AG10803 (cell line): Measurements from ENCODE around the gene CLIP1.
"Not testable (repeated sequence)": the region's sequence is repeated elsewhere in the genome, so short reads cannot be mapped to it uniquely, and the experiment has no call there.

ENCODE experiments used
- DNase-seq: peaks from one replicate; pipeline ENCODE4 v3.0.0; 2010; ENCODE audit warnings: low read depth
- H3K4me3 ChIP-seq: 2 replicates; pipeline ENCODE4 v1.5.1; 2011; ENCODE audit warnings: mild to moderate bottlenecking, low read length, control low read depth
- TF ChIP-seq, protein P1 (sequence below): conservative IDR thresholded peaks from 2 replicates; pipeline ENCODE4 v1.5.1; 2011; ENCODE audit warnings: mild to moderate bottlenecking, low read length, control low read depth, inconsistent platforms

The CLIP1 gene

DNA sequence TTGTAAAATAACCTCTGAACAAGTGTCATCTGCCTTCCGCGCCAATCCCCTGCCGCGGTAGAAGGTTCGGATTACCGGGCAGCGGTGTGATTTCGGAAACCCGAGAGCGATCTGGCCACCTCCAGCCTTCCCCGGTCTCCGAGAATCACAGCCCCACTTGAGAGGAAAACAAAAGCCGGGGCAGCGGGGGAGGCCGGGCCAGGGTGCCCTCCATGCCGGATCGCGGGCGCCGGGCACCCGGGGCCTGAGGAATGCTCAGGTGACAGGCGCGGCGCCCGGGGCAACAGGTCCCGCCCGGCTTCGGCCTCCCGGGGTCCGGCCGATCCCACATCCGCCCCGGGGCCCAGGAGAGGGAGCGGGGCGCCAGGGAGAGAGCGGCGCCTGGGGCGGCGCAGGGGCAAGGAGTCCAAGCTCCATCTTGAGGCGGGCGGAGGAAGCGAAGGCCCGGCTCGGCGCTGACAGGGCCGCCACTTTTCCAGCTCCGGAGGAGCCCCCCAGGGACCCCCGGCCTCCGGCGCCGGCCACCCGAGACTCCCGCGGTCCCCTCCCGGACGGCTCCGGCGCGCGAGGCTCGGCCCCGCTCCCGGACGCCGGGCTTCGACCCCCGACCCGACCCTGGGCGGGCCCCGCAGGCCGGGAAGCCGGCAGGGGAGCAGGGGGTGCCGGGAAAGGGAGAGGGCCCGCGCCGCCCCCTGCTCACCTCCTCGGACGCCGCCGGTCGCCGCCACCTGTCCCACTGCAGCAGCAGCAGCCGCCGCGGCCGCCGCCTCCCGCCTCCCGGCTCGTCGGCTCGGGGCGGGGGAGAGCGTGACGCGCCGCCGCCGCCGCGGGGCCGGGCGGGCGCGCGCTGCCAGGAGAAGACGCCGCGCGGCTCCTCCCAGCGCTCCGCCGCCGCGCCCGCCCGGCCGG lies at the start of gene CLIP1:
Gene CLIP1 (minus strand): TSS at position 849 of the 909 bp plus-strand sequence. CDS start 42,217 bp downstream, outside the sequence.
- peak within 1 kb of the TSS; percentile 84 for H3K4me3 ChIP-seq
- TF ChIP-seq, protein P1, sequence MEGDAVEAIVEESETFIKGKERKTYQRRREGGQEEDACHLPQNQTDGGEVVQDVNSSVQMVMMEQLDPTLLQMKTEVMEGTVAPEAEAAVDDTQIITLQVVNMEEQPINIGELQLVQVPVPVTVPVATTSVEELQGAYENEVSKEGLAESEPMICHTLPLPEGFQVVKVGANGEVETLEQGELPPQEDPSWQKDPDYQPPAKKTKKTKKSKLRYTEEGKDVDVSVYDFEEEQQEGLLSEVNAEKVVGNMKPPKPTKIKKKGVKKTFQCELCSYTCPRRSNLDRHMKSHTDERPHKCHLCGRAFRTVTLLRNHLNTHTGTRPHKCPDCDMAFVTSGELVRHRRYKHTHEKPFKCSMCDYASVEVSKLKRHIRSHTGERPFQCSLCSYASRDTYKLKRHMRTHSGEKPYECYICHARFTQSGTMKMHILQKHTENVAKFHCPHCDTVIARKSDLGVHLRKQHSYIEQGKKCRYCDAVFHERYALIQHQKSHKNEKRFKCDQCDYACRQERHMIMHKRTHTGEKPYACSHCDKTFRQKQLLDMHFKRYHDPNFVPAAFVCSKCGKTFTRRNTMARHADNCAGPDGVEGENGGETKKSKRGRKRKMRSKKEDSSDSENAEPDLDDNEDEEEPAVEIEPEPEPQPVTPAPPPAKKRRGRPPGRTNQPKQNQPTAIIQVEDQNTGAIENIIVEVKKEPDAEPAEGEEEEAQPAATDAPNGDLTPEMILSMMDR: peak; percentile 37
- DNase-seq: peak; percentile 80

DNA sequence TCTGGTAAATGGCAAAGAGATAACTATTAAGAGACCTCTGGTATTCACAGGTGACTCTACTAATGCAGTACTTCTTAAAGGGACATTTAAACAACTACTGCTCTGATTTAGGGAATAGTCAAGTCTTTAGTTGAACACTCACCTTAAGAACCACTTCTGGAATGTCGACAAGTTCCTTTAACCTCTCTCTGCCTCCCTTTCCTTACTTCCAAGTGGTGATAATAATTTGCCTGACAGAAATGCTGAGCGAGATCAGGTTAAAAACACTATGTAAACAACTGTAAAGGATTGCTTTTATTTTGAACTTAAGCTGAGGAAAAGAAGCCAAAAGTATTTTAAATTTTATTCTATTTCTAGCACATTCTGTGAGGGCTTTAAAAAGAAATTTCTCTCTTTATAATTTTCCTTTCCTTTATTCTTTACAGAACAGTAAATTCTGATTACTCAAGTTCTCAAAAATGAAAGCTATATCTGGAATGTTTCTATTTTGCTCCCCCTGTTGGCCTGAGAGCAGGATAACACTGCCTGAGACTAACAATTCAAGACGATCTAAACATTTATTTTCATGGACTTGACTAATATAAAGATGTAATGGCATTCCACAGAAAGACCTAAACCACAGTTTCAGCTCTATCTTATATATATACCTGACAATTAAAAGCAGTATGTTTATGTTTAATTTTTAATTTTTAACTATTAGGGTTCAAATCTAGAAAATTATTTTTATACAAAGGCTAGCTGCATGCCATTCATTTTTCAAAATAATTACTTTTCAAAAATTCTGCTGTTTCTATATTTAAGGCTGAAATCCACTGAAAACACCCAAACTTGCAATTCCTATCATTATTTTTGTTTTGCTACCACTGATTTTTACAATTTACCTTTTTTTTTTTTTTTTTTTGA lies 49.1 kb upstream of the CLIP1 start:
- DNase-seq: peak; percentile 79
- H3K4me3 ChIP-seq: no peak overlapping the region
- TF ChIP-seq, protein P1: peak; percentile 92

DNA sequence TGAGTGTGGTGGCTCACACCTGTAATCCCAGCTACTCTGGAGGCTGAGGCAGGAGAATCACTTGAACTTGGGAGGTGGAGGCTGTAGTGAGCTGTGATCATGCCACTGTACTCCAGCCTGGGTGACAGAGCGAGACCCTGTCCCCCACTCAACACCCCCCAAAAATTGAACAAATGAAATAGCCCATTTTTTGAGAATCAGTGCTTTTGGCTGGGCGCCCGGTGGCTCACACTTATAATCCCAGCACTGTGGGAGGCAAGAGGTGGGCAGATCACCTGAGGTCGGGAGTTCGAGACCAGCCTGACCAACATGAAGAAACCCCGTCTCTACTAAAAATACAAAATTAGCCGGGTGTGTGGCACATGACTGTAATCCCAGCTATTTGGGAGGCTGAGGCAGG lies 48.1 kb upstream of the CLIP1 start:
- DNase-seq, H3K4me3 ChIP-seq: not testable (repeated sequence)

DNA sequence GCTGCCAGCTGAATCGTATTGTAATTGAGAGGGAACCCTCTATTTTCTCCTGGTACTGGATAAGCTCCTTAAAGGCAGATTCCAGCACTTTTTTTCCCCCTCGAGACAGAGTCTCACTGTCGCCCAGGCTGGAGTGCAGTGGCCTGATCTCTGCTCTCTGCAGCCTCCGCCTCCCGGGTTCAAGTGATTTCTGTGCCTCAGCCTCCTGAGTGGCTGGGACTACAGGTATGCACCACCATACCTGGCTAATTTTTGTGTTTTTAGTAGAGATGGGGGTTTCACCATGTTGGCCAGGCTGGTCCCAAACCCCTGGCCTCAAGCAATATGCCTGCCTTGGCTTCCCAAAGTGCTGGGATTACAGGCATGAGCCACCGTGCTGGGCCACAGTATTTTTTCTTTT lies 47.4 kb upstream of the CLIP1 start:
- not testable (repeated sequence) for H3K4me3 ChIP-seq, DNase-seq

DNA sequence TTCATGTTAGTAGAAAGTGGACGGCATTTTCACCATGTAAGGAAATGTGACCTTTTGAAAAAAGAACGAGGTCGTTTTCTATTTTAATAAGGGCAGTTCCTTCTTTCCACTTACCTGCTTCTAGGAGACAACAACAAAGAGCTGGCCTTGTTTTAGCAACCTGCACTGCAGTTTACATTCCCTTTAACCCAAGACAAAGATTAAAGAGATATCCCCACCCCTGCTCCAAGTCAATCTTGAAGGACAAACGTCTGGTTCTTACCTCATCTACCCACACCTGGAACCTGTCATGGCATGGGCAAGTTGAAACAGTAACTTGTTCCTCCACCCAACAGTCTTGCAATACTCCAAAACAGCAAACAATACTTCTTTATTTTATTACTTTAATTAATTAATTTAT lies 45.5 kb upstream of the CLIP1 start:
- no peak for DNase-seq
- no peak overlapping the region for H3K4me3 ChIP-seq
- TF ChIP-seq, protein P1: no peak

DNA sequence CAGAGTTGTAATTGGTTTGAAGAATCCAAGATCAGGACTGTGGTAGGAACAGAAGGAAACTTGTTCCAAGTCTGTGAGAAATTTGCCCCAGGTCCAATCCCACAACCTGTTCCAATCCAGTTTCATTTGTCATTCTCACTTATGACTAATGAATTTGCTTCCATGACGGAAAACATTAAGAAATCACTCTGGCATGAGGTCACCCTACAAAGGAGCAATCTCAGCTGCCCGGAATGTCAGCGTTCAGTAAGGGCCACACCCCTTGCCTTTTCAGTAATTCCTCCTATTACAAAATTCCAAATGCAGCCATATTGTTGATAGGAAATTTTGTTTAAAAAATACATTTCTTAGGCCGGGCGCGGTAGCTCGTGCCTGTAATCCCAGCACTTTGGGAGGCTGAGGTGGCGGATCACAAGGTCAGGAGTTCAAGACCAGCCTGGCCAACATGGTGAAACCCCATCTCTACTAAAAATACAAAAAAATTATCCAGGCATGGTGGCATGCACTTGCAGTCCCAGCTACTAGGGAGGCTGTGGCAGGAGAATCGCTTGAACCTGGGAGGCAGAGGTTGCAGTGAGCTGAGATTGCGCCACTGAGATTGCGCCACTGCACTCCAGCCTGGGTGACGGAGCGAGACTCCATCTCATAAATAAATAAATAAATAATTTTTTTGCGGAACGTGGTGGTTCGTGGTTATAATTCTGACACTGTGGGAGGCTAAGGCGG lies 42.0 kb upstream of the CLIP1 start:
- H3K4me3 ChIP-seq: not testable (repeated sequence)
- DNase-seq: peak; percentile 95

DNA sequence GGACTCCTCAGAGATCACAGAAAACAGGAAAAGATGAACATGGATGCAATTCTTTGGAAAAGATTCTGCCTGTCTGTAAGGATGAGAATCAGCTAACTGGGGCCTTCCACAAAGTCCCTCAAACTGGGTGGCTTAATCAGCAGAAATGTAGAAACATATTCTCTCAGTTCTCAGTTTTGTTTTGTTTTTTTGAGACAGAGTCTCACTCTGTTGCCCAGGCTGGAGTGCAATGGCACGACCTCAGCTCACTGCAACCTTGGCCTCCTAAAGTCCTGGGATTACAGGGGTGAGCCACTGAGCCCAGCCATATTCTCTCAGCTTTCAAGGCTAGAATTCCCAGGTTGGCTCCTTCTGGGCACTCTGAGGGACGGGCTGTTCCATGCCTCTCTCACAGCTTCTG lies 38.2 kb upstream of the CLIP1 start:
- no peak overlapping the region for H3K4me3 ChIP-seq
- TF ChIP-seq, protein P1: no peak
- DNase-seq: no peak

DNA sequence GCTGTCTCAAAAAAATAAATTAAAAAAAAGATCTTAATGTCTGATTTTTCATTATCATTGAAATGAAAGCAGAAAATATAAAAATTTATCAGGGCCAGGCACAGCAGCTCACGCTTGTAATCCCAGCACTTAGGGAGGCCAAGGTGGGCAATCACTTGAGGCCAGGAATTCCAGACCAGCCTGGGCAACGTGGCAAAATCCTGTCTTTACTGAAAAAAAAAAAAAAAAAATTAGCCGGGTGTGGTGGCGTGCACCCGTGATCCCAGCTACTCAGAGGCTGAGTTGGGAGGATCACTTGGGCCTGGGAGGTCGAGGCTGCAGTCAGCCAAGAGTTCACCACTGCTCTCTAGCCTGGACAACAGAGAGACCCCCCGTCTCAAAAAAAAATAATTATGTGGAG lies 37.6 kb upstream of the CLIP1 start:
- DNase-seq: no peak
- TF ChIP-seq, protein P1: no peak
- no peak overlapping the region for H3K4me3 ChIP-seq
